Measurements from ENCODE around the gene FMN2.
"Not testable (repeated sequence)": the region's sequence is repeated elsewhere in the genome, so short reads cannot be mapped to it uniquely, and the experiment has no call there.

Gene FMN2

DNA sequence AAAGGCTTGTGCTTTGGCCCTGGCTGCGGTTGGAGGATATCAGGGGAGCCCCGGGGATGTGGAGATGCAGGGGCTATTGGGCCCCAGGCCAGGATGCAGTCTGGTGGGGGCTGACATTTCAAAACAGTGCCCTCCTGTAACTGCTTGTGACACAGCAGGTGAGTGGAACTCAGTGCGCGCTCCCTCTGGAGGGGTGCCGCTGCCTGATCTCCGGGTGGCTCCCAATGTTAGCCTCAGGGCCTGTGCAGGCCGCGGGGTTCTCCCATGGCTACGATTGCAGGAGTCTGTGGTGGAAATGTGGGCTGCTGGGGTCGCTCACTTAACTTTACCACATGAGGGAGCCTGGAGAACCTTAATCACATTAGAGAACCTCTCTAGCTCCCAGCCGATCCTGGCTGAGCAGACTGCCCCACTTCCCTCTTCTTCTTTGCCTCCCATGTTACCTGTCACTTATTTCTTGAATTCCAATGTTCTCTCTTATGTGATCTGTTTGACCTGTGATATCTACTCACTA lies 163.2 kb downstream of the FMN2 start:
- DNase-seq (ENCODE audit: low read depth), result no peak

DNA sequence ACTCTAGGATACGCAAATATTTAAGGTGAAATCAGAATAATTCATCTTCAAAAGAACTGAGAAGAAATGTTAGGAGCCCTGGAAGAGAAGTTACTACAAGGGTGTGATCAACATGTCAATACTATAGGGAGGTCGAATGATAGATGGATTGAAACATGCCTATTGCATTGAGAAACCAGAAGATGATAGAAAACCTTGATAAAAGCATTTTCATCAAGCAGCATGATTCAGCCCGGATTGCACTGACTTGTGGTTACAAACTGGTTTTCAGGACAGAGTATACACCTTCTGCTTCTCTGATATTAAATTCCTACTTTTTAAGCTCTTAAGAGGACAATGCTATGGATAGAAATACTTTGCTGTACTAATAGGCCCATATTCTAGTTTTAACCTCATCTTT lies 164.2 kb downstream of the FMN2 start:
- peak; percentile 48 for DNase-seq (ENCODE audit: low read depth)

DNA sequence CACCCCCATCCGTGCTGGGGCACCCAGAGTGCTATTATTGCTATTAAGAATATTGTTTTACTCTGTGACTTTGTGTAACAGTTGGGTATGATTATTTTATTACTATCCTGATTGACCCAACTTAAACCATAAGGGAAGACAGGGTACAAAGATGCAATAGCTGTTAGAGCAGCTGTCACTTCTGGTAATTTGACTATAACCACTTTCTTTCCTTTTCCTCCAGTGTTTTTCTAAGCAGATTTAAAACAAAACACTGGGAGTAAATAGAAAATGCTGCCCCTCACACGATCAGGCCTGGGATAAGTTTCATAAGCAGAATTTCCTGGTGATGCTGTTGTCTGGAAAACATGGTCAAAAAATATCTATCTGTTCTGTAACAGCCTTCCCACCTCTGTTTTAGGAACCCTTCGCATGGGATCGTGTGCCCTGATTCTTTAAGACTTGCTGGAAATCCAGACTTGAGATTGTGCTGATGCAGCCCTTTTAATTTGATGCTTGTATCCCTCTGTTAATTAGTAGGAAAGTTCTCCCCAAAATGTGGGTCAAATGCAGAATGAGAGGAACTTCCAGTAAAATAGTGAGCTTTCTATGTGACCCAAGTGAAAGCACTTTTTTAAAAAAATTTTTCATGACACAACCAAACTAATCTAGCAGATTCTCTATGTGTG lies 165.3 kb downstream of the FMN2 start:
- DNase-seq (ENCODE audit: low read depth), result no peak

DNA sequence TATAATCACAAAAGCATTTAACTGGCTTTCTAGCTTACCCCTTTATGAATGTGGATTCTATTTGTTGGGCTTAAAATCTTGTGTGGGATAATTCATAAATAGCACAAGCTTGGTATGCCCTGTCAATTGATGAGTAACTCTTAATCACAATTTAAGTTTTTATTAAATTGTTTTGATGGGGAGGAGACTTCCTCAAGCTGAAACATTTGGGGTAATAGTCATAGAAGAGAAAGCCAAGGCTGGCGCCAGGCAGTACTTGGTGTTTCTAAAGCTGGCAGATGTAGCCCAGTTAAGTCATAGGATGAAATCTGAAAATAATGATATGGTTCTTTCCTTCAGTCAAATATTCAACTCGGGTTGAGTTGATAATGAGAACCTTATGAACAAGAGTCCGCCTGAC lies 167.2 kb downstream of the FMN2 start:
- peak; percentile 66 for DNase-seq (ENCODE audit: low read depth)

DNA sequence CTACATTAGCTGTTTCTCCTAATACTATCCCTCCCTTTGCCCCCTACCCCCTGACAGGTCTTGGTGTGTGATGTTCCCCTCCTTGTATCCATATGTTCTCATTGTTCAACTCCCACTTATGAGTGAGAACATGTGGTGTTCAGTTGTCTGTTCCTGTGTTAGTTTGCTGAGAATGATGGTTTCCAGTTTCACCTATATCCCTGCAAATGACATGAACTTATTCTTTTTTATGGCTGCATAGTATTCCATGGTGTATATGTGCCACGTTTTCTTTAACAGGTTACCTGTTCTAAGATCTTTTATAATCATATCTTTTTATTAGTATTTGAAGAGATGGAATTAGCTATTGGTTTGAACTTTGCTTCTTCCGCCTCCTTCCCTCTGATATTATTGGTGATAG lies 172.8 kb downstream of the FMN2 start:
- not testable (repeated sequence) for DNase-seq (ENCODE audit: low read depth)

DNA sequence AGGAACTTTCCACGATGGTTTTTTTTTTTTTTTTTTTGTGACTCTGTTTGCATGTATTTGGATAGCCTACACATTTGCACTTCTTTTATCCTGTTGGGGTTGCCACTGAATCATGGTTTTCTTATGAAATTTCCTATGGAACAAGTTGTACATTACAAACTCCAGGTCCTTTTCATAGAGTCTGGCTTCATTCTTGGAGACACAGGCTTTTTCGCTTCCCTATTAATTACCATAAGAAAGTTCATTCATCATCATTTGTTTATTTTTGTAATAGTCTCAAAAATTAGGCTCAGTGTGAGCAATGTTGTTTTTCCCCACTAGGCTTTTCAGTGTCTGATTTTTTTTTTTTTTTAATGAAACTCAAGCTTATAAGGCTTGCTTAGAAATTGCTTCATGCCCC lies 179.4 kb downstream of the FMN2 start:
- DNase-seq (ENCODE audit: low read depth), result peak; percentile 26

DNA sequence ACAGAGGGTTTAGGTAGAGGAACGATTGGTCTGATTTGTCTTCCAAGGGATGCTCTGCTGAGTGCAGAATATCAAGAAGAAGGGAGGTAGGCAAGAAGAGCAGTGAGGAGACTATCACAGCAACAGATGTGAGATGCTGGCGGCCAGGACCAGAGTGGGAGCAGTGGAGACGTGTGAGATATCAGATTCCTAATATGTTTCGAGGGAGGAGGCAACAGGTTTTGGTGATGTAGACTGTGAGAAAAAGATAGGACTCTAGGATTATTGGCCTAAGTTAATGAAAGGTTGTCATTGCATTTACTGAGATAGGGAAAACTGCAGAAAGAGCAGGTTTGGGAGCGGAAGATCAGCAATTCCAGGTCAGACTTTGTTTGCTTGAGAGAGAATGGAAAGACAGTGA lies 182.9 kb downstream of the FMN2 start:
- no peak for DNase-seq (ENCODE audit: low read depth)

DNA sequence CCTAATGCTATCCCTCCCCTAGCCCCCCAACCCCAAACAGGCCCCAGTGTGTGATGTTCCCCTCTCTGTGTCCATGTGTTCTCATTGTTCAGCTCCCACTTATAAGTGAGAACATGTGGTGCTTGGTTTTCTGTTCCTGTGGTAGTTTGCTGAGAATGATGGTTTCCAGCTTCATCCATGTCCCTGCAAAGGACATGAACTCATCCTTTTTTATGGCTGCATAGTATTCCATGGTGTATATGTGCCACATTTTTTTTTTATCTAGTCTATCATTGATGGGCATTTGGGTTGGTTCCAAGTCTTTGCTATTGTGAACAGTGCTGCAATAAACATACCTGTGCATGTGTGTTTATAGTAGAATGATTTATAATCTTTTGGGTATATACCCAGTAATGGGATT lies 183.5 kb downstream of the FMN2 start:
- not testable (repeated sequence) for DNase-seq (ENCODE audit: low read depth)

DNA sequence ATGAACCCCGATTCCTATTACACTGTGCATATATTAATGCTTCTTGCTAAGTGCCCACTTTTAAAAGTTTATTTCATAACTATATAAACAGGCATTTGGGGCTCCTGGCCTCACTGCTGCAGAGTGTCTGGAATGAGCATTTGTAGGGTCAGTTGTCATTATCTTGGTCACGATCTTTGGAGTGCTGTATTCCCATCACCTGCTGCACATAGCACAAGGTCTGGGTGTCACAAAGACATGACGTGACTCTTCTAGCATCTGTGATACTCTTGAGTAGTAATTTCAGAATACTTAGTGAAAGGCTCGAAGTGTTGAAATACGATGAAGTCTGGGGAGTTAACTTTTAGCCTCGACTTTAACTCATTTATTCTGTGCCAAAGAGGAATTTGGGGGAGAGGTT lies 186.4 kb downstream of the FMN2 start:
- DNase-seq (ENCODE audit: low read depth), result no peak

DNA sequence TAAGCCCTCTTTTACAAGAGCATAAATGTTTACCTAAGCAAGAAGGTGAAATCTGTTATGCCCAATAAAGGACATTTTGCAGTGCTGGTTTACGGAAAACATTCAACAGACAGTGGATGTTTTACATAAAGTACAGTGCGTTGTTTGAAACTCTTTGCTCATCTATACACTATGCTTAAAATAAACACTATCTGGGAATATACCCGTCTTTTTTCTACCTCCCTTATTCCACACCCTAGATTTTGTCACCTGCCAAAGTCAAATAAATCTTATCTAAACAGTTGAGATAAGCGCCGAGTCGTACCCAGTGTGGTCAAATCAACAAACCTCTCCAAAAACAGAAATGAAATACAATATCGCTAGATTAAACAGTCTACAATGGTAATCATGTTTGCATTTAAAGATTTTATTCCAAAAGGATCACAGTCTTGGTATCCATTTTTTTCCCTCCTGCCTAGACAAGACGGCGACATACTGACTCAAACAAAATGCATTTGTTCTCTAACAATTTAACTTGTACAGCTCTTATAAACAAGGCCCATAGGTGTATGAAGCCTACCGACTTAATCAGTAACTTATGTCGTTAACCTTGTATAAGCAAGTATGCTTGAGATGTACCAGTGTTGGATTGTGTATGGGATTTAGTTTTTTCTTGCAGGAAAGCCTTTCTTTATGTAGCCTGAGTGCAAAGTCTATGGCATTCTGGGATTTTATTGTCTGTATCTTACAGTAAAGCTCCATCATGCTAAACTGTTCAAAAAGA lies 189.1 kb downstream of the FMN2 start:
- DNase-seq (ENCODE audit: low read depth), result no peak

DNA sequence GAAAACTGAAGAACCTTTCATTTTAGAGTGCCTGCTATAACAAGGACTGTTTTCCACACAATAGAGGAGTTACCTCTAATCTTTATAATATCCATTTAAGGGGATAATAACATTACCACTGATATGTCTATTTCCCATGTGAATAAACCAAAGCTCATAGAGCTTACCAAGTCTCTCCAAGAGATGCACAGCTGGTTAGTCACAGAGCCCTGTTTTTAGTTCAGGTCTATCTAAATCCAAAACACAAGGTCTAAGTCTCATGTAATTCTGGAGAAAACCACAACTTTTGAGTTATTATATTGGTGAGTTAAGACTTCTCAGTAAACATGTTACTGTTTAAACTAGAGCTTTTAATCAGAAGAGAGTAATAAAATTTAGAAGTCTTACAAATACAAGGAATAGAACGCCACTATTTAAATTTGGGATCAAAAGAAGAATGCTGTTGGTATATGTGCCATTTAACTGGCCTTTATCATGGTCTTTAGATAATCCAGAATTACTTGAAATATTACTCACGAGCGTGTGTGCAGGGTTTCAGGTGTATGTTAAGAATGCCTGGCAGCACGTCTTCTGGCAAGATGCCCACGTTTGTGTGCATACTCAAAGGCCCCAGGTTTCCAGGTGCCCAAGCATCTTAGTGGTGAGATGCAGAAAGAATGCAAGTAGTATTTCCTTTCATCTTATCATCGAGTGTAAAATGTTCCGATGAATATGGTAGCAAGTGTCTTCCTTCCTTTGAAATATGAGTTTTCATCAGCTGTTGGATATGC lies 190.6 kb downstream of the FMN2 start:
- DNase-seq (ENCODE audit: low read depth), result peak; percentile 35

DNA sequence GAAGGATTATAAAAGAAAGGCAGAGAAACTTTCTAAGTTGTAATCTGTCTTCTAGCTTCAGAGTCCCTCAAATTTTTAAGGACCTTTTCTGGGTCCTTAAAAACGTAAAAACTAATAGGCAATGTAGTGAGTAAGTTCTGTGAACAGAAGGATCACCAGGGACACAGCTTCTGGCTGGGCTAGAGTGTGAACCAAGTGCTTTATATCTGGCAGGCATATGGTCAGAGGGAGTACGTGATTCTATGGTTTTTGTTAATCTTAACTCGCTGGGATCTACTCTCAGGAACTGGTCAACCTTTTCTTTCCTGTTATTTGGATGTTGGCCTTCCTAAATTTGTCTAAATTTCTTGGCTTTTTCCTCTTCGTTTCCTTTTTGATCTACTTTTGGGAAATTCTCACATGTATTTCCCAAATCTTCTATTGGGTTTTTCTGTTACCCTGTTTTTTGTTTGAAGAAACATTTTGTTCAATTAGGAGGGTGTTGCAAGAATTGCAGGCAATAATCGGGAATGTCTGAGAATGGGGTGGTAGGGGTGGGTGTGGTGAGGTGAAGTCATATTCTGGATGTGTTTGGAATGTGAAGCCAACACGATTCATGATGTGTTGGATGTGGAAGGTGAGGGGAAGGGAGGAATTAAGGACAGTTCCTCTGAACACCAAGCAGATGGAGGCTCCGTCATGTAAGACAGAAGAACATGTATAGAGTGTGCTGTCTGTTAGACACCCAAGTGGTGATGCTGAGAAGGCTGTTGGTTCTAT lies 193.2 kb downstream of the FMN2 start:
- DNase-seq (ENCODE audit: low read depth), result no peak

DNA sequence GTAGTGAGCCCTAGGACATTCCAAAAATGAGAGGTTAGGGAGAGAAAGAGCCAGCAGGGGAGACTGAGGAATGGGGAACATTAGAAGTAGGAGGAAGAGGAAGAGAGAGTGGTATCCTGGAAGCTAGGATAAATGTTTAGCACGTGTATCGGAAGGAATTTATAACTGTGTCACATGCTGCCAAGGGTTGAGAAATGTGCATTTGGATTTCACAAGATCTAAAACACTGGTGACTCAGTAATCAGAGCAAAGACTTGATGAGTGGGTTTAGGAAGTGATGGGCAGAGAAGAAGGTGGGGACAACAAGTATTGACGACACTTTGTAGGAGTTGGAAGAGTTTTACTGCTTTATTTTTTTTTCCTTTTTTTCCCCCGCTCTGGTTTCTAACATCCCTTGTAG lies 193.9 kb downstream of the FMN2 start:
- peak; percentile 83 for DNase-seq (ENCODE audit: low read depth)

DNA sequence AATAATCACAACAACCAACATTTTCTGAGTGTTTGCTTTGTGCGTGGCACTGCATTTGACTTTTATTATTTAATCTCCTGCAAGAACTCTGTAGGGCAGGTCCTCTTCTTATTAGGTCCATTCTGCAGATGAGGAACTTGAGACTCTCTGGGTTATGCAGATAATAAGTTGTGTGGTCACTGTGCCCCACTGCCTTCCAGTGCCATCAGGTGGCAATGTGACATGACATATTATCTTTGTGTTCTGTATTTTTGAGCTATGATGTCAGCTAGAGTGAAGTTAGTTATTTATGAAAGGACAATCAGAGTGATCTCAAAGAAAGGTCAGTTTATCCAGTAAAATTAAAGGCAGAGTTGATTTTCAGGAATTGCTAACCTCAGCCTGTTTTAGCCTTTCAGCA lies 196.0 kb downstream of the FMN2 start:
- no peak for DNase-seq (ENCODE audit: low read depth)

DNA sequence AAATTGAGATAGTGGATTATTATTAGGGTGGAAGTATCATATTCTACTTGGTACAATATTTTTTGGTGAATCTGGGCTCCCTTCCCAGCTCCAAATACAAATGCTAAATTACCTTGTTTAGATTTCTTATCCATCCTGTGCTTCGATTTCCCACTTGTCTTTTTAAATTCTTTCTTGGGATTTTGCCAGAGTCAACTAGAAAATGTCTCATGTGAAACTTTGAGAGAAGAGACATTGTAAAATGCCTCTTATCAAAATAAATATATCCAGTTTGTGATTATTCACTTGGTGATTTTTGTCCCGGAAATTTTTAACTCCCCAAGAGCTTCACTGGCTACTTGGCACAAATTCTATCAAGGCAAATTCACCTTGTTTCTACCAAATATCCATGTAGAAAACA lies 202.0 kb downstream of the FMN2 start:
- DNase-seq (ENCODE audit: low read depth), result no peak

DNA sequence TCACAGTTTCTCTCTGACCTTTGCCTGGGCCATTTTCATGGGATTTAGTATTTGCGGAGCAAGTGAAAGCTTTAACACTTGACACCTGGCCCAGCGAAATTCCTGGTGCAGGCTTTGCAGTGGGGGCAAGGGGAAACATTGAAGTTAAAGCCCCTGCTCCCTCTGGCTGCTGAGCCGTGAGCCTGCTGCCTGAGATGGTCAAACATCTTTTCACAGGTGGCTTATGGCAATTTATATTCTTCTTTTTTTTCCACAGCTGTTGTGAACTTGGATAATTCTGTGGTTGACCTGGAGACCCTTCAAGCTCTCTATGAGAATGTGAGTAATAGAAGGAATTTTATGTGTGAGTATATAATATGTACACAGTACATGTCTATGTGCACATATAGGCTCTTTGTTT lies 202.9 kb downstream of the FMN2 start:
- no peak for DNase-seq (ENCODE audit: low read depth)

DNA sequence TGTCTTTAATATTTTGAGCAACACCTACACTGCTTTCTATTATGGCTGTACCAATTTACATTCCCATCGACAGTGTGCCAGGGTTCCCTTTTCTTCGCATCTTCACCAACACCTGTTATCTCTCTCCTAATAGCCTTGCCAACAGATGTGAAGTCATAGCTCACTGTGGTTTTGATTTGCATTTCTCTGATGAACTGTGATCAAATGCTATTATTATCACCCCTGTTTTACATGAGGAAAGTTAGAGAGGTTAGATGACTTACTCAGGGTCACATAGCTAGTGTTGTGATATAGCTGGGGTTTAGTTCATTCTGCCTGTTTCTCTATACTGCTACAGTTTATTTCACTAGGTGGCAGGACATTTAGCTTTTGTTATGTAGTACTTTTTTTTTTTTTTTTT lies 204.1 kb downstream of the FMN2 start:
- DNase-seq (ENCODE audit: low read depth), result no peak

DNA sequence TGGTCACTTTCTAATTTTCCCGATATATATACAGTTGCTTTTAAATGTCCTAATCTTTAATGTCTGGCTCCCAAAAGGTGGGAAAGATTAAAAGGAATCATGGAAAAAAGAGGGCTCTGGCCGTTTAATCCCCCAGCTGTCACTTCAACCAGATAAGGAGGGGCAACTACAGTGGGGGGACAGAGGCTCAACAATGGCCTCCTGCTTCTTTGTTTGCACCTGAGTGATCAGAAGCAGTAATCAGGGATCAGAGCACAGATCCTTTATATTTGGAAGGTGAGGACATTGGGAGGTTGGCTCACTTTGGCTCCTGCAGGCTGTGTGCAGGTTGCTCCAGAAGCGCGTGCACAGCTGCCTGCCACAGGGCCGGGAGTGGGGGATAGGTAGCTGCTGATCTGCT lies 212.8 kb downstream of the FMN2 start:
- no peak for DNase-seq (ENCODE audit: low read depth)

DNA sequence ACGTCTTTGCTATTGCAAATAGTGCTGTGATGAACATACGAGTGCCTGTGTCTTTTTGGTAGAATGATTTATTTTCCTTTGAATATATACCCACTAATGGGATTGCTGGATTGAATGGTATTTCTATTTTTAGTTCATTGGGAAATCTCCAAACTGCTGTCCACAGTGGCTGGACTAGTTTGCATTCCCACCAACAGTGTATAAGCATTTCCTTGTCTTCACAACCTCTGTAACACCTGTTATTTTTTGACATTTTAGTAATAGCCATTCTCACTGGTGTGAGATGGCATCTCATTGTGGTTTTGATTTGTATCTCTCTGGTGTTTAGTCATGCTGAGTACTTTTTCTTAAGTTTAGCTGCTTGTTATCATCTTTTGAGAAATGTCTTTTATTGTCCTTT lies 215.0 kb downstream of the FMN2 start:
- DNase-seq (ENCODE audit: low read depth), result peak; percentile 35

DNA sequence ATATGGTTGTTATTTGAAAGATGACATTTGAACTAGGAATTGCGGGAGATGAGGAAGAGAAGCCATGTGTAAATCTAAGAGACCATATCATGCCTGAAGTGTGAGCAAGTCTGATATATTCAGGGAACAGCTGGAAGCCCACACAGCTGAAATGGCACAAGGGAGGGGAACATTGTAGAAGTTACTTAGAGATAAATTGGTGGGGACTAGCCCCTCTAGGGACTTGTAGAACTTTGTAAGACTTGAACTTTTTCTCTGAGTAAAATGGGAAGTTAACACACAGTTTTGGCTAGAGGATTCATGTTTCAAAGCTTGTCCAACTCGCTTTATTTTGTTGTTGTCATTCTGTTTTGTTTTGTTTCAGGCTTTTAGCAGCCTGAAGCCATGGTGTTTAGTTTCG lies 216.4 kb downstream of the FMN2 start:
- no peak for DNase-seq (ENCODE audit: low read depth)

DNA sequence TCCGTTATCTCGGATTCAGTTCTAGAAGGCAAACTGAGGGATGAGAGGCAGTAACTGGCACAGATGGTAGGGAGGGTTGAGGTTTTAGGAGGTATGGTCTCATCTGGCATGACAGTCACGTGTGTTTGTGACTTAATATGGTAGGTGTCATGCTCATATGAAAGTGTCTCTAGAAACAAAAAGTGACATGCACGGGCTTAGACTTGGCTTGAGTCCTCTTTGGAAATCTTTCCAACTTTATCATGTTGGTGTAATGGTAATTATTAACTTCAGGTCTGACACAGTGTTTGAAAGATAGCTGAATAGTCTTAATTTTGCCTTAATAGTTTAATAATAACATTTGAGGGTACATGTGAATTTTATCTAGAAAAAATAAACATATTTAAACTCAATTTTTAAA lies 218.1 kb downstream of the FMN2 start:
- DNase-seq (ENCODE audit: low read depth), result no peak

DNA sequence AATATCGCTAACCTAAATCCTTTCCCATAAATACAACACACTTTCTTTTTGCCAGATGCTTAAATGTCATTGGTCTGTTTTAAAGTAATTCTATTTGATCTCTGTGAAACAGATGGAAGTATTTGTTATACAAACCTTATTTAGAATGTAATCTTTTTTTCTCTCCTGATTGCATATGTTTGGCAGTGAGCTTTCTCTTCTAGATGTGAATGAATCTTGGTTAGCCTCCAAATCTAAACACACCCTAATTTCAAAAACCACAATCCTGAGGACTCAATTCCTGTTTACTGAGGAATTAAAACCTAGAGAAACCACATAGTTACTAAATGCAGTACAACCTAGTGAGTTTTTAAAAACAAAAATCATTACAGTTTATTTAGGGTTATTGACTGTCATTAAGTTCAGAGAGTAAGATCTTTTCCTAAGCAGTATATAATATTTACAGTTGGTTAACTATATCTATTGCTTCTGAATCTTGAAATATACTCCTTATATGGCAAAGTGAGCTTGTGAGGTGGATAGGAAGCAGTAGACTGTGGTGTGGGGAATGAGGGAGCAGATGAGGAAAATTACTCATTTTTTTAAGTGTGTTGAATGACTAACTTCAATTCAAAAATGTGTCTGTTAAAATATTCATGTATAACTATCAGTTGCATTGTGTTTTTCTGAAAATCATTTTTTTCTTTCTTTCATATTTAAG lies 218.7 kb downstream of the FMN2 start:
- peak; percentile 81 for DNase-seq (ENCODE audit: low read depth)
